IMR-90 (cell line): ENCODE data around the gene LCTL. TPM values are rescaled to one million over a fixed set of nuclear protein-coding genes. Genes with fewer than 3 reads are reported as not detected.

ENCODE experiments used
- ATAC-seq: fragments of 200-7000 bp; cut with Tn5 transposase; 2 replicates; pipeline ENCODE4 v1.9.1; 2020; ENCODE audit warnings: low read depth, mild to moderate bottlenecking, moderate library complexity
- BruUV-seq: library from RNA; stranded (reverse); fragments of 400-500 nt; replicated peaks from 2 replicates; lab custom pipeline; 2021; lab: Mats Ljungman, UMichigan
- CTCF ChIA-PET: fragments of 300-600 bp; formaldehyde crosslinking; extraction: SDS; loops from one replicate; lab custom pipeline; 2021; ENCODE audit warnings: antibody characterized with exemption; lab: Yijun Ruan, JAX
- POLR2A ChIA-PET: fragments of 300-600 bp; sonication (Branson Sonifier 250); formaldehyde crosslinking; loops from one replicate; lab custom pipeline; 2022; ENCODE audit warnings: antibody characterized with exemption; ENCODE audit not compliant: unreplicated experiment; lab: Charles Lee
- DNase-seq: peaks from one replicate; pipeline ENCODE4 v3.0.0; 2013
- H2AFZ ChIP-seq: replicated peaks from 2 replicates; pipeline ENCODE3; 2013; ENCODE audit warnings: low read length, mild to moderate bottlenecking; ENCODE audit not compliant: poor library complexity
- H2AK5ac ChIP-seq: 2 replicates; pipeline ENCODE4 v1.6.1; 2013; ENCODE audit warnings: low read depth, low read length, inconsistent platforms
- H2AK9ac ChIP-seq: replicated peaks from 2 replicates; pipeline ENCODE3; 2013; ENCODE audit warnings: mild to moderate bottlenecking, low read depth, low read length, moderate library complexity; ENCODE audit not compliant: poor library complexity
- H2BK120ac ChIP-seq: 2 replicates; pipeline ENCODE4 v1.6.1; 2013; ENCODE audit warnings: low read depth, low read length, inconsistent platforms
- H2BK15ac ChIP-seq: 3 replicates; pipeline ENCODE4 v1.6.1; 2013; ENCODE audit warnings: low read depth, low read length, inconsistent platforms
- H2BK20ac ChIP-seq: 2 replicates; pipeline ENCODE4 v1.6.1; 2013; ENCODE audit warnings: low read depth, mild to moderate bottlenecking, inconsistent platforms, low read length, moderate library complexity
- H2BK5ac ChIP-seq: 2 replicates; pipeline ENCODE4 v1.6.1; 2013; ENCODE audit warnings: mild to moderate bottlenecking, low read depth, low read length, inconsistent platforms; ENCODE audit not compliant: poor library complexity, severe bottlenecking
- H3K14ac ChIP-seq: replicated peaks from 2 replicates; pipeline ENCODE4 v1.6.1; 2013; ENCODE audit warnings: low read depth, low read length, inconsistent platforms
- H3K18ac ChIP-seq: 2 replicates; pipeline ENCODE4 v1.6.1; 2013; ENCODE audit warnings: low read depth, low read length, control low read depth
- H3K23ac ChIP-seq: 2 replicates; pipeline ENCODE4 v1.6.1; 2013; ENCODE audit warnings: low read depth, low read length, inconsistent platforms
- H3K27ac ChIP-seq: 2 replicates; pipeline ENCODE4 v1.5.1; 2013; ENCODE audit warnings: mild to moderate bottlenecking, control low read depth, low read length; ENCODE audit not compliant: insufficient read depth
- H3K27me3 ChIP-seq: 2 replicates; pipeline ENCODE4 v1.6.1; 2013; ENCODE audit warnings: low read length; ENCODE audit not compliant: control insufficient read depth, insufficient read depth
- H3K36me3 ChIP-seq: 2 replicates; pipeline ENCODE4 v1.6.1; 2013; ENCODE audit warnings: low read length, mixed read lengths; ENCODE audit not compliant: control insufficient read depth, insufficient read depth
- H3K4ac ChIP-seq: 2 replicates; pipeline ENCODE4 v1.6.1; 2013; ENCODE audit warnings: low read depth, low read length, inconsistent platforms
- H3K4me1 ChIP-seq: 2 replicates; pipeline ENCODE4 v1.6.1; 2013; ENCODE audit warnings: low read length, mixed read lengths; ENCODE audit not compliant: control insufficient read depth, insufficient read depth
- H3K4me2 ChIP-seq: 2 replicates; pipeline ENCODE4 v1.6.1; 2013; ENCODE audit warnings: low read depth, mild to moderate bottlenecking, control low read depth, low read length, moderate library complexity
- H3K4me3 ChIP-seq: 2 replicates; pipeline ENCODE4 v1.5.1; 2013; ENCODE audit warnings: low read depth, mild to moderate bottlenecking, control low read depth, low read length, moderate library complexity; ENCODE audit not compliant: insufficient read depth
- H3K56ac ChIP-seq: 2 replicates; pipeline ENCODE4 v1.6.1; 2013; ENCODE audit warnings: low read length, inconsistent platforms; ENCODE audit not compliant: insufficient read depth; ENCODE audit errors: extremely low read depth
- H3K79me1 ChIP-seq, 2 experiments: 2 replicates each; pipeline ENCODE4 v1.6.1; 2013; ENCODE audit warnings: low read length in 2 of 2, inconsistent platforms in 1 of 2, low read depth in 1 of 2
- H3K9ac ChIP-seq: 2 replicates; pipeline ENCODE4 v1.6.1; 2013; ENCODE audit warnings: low read depth, low read length, control low read depth
- H3K9me1 ChIP-seq: 2 replicates; pipeline ENCODE4 v1.6.1; 2013; ENCODE audit warnings: low read length, inconsistent platforms; ENCODE audit not compliant: insufficient read depth
- H3K9me3 ChIP-seq: 2 replicates; pipeline ENCODE4 v1.6.1; 2013; ENCODE audit warnings: low read length; ENCODE audit not compliant: control insufficient read depth, insufficient read depth
- H4K20me1 ChIP-seq: 2 replicates; pipeline ENCODE4 v1.6.1; 2013; ENCODE audit warnings: low read length, inconsistent platforms; ENCODE audit not compliant: insufficient read depth
- H4K5ac ChIP-seq: 2 replicates; pipeline ENCODE4 v1.6.1; 2013; ENCODE audit warnings: mild to moderate bottlenecking, low read depth, low read length, control low read depth
- H4K8ac ChIP-seq, 2 experiments: 2 replicates each; pipeline ENCODE4 v1.6.1; 2013; ENCODE audit warnings: low read depth in 2 of 2, low read length in 2 of 2, control low read depth in 1 of 2, inconsistent platforms in 1 of 2
- H4K91ac ChIP-seq: 2 replicates; pipeline ENCODE4 v1.6.1; 2013; ENCODE audit warnings: low read depth, low read length, inconsistent platforms; ENCODE audit not compliant: insufficient read depth
- BHLHE40 ChIP-seq: fragments of 150-350 bp; IDR thresholded peaks from 2 replicates; pipeline ENCODE4 v1.6.1; 2016; ENCODE audit warnings: mild to moderate bottlenecking, low read depth, low read length
- CEBPB ChIP-seq: IDR thresholded peaks from 2 replicates; pipeline ENCODE4 v1.6.1; 2012; ENCODE audit warnings: low read depth, low read length, improper control_type of control experiment
- CHD1 ChIP-seq: IDR thresholded peaks from 2 replicates; pipeline ENCODE4 v1.6.1; 2012; ENCODE audit warnings: low read depth, low read length, improper control_type of control experiment
- CTCF ChIP-seq: conservative IDR thresholded peaks from 2 replicates; pipeline ENCODE4 v1.5.1; 2012; ENCODE audit warnings: mild to moderate bottlenecking, low read depth, low read length, improper control_type of control experiment
- ELK1 ChIP-seq: fragments of 150-350 bp; IDR thresholded peaks from 2 replicates; pipeline ENCODE4 v1.6.1; 2016; ENCODE audit warnings: low read depth, mild to moderate bottlenecking, low read length, moderate library complexity, borderline replicate concordance
- FOS ChIP-seq: fragments of 150-350 bp; IDR thresholded peaks from 2 replicates; pipeline ENCODE4 v1.6.1; 2016; ENCODE audit warnings: low read depth, low read length
- NFE2L2 ChIP-seq: fragments of 150-350 bp; IDR thresholded peaks from 2 replicates; pipeline ENCODE4 v1.6.1; 2016; ENCODE audit warnings: low read depth, mild to moderate bottlenecking, low read length
- POLR2A ChIP-seq: IDR thresholded peaks from 2 replicates; pipeline ENCODE4 v1.6.1; 2012; ENCODE audit warnings: mild to moderate bottlenecking, low read depth, low read length
- RAD21 ChIP-seq: IDR thresholded peaks from 2 replicates; pipeline ENCODE4 v1.6.1; 2012; ENCODE audit warnings: low read length, improper control_type of control experiment
- USF2 ChIP-seq: fragments of 150-350 bp; IDR thresholded peaks from 2 replicates; pipeline ENCODE4 v1.6.1; 2017; ENCODE audit warnings: mild to moderate bottlenecking, antibody characterized with exemption, low read length, low read depth
- WGBS, 2 experiments: methylation state at CpG; one replicate each; pipeline versions ENCODE4 v1.1.5 to v1.1.7; 2013; ENCODE audit warnings: missing lambda C conversion rate in 2 of 2; ENCODE audit not compliant: insufficient read length in 1 of 2; ENCODE audit errors: extremely low coverage in 2 of 2; 5-methylcytosine and 5-hydroxymethylcytosine counted together
- dilution Hi-C: fragments of 300-500 bp; cut with HindIII; formaldehyde crosslinking; loops from one replicate; pipeline ENCODE4 v1.14.3; 2018; ENCODE audit warnings: low sequenced_read_pairs; ENCODE audit not compliant: unreplicated experiment
- in situ Hi-C: fragments of 300-500 bp; cut with MboI; formaldehyde crosslinking; loops from 3 replicates; pipeline ENCODE4 v1.14.3; 2019; ENCODE audit warnings: low sequenced_read_pairs, inconsistent platforms, mixed read lengths
- intact Hi-C: fragments of 100-400 bp; cut with micrococcal nuclease; formaldehyde crosslinking; loops from 2 replicates; pipeline ENCODE4 v1.10.0; 2022
- polyA plus RNA-seq, 3 experiments: library from polyadenylated mRNA; depleted of rRNA; stranded (reverse); fragments of >200 nt; gene quantifications; 2 replicates each; pipeline ENCODE4 v1.2.3, GENCODE V29; 2012; ENCODE audit warnings: low replicate concordance in 1 of 3
- total RNA-seq: library from RNA; depleted of rRNA; stranded (reverse); fragments of >200 nt; gene quantifications from 2 replicates; pipeline ENCODE4 v1.2.3, GENCODE V29; 2012

The LCTL gene
- total and polyA plus RNA-seq, 2 of the 4 experiments (the other 2 are of a cell fraction): 10.3 to 10.4 TPM

- peak; percentile 28; the same call in 1 of the 2 replicates for ATAC-seq
- POLR2A ChIA-PET: interaction anchor here (0.6 kb wide), 3 partner anchors 19 to 553 kb away, joined by 3 read pairs; no protein-coding TSS in a partner anchor
Observed at GRCh38 chr15:66505430-66505811, 60.4 kb downstream of the LCTL start.

More at GRCh38 chr15:66505430-66505811, 60.4 kb downstream of the LCTL start:
- H4K91ac ChIP-seq: peak overlapping the region; percentile 86
- H3K18ac ChIP-seq: no peak overlapping the region; the same call in 1 of the 2 replicates
- in situ Hi-C loops (no loop called here), intact Hi-C loops (loop anchor here (10.0 kb wide), 1 partner anchor 199 kb away; the partner anchor contains the start of gene SMAD6), dilution Hi-C loops (no loop called here)
- H3K4me1 ChIP-seq: peaks cover 1% of the 10 kb centered on the region; the same call in 1 of the 2 replicates
- peak overlapping the region; percentile 93 for H2AK9ac ChIP-seq
- H3K79me1 ChIP-seq: peaks cover 15 to 37% of the 10 kb centered on the region in 2 experiments
- H3K27ac ChIP-seq: peak overlapping the region; percentile 95
- H3K23ac ChIP-seq: peak overlapping the region; percentile 93
- peaks cover 18% of the 10 kb centered on the region for H3K36me3 ChIP-seq
- CTCF ChIA-PET: no interaction called here
- peak overlapping the region; percentile 97 for H2BK5ac ChIP-seq
- no peak for TF ChIP-seq ELK1
- TF ChIP-seq RAD21: no peak
- TF ChIP-seq NFE2L2: no peak
- TF ChIP-seq CTCF: no peak
- TF ChIP-seq FOS: no peak
- no peak for TF ChIP-seq CHD1
- no peak for TF ChIP-seq USF2
- no peak for TF ChIP-seq POLR2A
- TF ChIP-seq CEBPB: no peak
- TF ChIP-seq BHLHE40: no peak
- peak overlapping the region; percentile 82; the same call in 1 of the 2 replicates for H2AK5ac ChIP-seq
- peak overlapping the region; percentile 86 for H3K4me2 ChIP-seq
- no peak overlapping the region for H2BK15ac ChIP-seq
- peak overlapping the region; percentile 71 for H4K5ac ChIP-seq
- H4K20me1 ChIP-seq: peaks cover 37% of the 10 kb centered on the region
- DNase-seq: peak; percentile 51
- peak overlapping the region; percentile 49; the same call in 1 of the 2 replicates for H2BK120ac ChIP-seq
- peak overlapping the region; percentile 96 for H3K14ac ChIP-seq
- H3K9me1 ChIP-seq: no peaks in the 10 kb centered on the region
- H3K9me3 ChIP-seq: no peaks in the 10 kb centered on the region
- peak overlapping the region; percentile 83 for H3K56ac ChIP-seq
- no peaks in the 10 kb centered on the region for H3K27me3 ChIP-seq
- peak overlapping the region; percentile 76 to 91; a peak in 3 of 4 replicates for H4K8ac ChIP-seq
- H3K4ac ChIP-seq: peak overlapping the region; percentile 100
- TSS peak; percentile 73 for BruUV-seq
- peak overlapping the region; percentile 94 for H3K9ac ChIP-seq
- peak overlapping the region; percentile 59 for H3K4me3 ChIP-seq
- H2BK20ac ChIP-seq: no peak overlapping the region
- WGBS, 2 experiments: no CpG with 5 or more reads among the region's 13 CpGs
- H2AFZ ChIP-seq: peak overlapping the region; percentile 97
